Measurements from ENCODE around the gene RAB4A.
A peak's percentile ranks its signal among the peaks of the same experiment; 100 is the strongest.

The RAB4A gene, protein sequence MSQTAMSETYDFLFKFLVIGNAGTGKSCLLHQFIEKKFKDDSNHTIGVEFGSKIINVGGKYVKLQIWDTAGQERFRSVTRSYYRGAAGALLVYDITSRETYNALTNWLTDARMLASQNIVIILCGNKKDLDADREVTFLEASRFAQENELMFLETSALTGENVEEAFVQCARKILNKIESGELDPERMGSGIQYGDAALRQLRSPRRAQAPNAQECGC

DNA sequence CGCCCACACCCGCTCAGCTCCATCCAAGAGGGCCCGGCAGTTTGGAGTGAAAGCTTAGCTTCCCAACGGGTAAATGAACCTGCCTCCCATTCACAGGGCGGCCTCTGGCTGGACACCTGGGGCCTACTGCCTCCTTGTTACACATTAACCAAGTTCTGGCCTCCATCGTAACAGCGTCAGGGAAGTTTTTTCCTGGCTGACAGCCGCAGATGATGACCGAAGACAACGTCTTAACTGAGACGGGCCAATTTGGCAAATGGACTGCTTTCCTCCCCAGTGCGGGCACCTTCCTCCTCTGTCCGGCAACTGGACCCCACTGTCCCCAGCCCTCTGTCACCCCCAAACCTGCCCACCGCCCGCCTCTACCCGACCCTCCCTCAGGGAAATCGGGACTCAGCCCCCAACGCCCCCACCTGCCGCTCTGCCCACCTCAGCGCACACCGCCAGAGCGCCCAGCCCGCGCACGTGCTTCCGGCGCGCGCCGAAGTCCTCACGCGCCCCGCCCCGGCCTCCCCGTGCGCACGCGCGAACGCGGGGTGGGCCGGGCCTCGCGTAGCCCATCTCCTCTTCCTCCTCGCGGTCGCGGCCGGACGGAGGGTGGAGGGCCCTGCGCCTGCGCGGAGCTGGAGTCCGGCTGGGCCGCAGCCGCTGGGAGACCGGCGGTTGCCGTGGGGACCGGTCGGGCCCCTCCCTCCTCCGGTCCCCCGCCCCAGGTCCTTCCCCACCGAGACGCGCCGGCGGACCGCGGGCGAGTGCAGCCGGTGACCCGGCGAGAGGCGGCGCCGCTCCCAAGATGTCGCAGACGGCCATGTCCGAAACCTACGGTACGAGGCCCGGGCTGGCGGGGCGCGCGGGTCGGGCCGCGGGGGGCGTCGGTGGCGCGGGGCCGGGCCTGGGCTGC lies at the start of gene RAB4A:
Gene RAB4A, plus strand, starts transcription at position 565 of the 901 bp plus-strand sequence. Its CDS starts 229 bp downstream, at position 794.
- no peak for DNase-seq (ENCODE audit: low read depth, low spot score)

DNA sequence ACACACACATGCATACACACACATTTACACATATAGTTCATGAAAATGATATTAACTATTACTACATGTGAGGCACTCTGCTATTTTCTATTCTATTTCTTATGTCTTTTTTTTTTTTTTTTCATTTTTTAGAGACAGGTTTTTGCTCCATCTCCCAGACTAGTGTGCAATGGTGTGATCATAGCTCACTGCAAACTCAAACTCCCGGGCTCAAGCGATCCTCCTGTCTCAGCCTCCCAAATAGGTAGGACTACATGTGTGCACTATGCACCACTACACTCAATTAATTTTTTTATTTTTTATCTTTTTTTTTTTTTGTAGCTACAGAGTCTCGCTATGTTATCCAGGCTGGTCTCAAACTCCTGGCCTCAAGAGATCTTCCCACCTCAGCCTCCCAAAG lies 48.8 kb upstream of the RAB4A start:
- no peak for DNase-seq (ENCODE audit: low read depth, low spot score)

DNA sequence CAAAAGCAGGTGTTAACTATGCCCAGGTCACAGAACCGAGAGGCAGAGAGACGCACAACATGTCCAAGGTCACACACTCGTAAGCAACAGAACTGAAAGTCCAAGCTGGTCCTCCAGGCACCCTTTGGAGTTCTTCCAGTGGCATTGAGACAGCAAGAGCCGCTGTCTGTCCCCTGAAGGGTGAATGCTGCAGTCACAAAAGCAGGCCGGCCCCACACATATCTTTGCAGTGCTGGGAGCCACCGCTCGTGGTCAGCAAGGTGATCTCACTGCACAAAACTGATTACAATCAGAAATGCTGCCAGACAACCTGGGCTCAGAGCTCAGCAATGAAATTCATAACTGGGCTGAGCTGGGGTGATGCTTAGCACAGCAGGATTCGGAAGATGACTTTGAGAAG lies 47.4 kb upstream of the RAB4A start:
- DNase-seq (ENCODE audit: low read depth, low spot score) = no peak

DNA sequence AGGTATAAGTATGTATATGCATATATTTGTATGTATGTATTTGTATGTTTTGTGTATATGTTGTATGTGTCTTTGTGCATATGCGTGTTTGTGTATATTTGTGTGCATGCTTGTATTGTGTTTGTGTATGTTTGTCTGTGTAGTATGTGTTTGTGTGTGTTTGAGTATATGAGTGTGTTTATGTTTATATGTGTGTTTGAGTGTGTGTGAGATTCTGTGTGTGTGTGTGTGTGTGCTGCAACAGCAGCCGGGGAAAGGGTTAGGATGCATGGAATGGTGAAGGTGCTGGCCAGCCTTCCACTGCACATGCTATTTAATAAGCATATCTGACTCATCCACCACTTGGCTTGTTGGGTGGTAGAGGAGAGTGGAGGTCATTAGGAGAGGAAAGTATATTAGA lies 46.6 kb upstream of the RAB4A start:
- DNase-seq (ENCODE audit: low read depth, low spot score) = no peak

DNA sequence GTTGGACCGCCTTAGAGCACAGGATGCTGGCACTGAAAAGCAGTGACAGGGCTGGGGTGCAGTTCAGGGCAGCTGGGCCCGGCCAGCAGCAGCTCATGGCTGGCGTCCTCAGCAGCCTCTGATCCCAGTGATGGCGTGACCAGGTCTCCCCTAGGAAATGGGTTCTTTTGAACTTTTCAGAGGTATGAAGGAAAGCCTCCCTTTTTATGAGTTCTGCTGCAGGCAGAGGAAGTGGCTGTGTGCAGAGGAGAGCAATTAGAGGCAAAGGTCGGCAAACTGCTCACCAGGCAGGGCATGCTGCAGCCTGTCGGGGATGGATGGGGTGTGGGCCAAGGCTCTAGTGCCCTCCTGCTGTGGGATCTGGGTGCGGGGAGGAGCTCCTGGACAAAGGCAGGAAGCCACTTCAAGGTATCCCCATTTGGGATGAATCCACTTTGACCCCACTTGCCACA lies 45.6 kb upstream of the RAB4A start:
- DNase-seq (ENCODE audit: low read depth, low spot score) = no peak

DNA sequence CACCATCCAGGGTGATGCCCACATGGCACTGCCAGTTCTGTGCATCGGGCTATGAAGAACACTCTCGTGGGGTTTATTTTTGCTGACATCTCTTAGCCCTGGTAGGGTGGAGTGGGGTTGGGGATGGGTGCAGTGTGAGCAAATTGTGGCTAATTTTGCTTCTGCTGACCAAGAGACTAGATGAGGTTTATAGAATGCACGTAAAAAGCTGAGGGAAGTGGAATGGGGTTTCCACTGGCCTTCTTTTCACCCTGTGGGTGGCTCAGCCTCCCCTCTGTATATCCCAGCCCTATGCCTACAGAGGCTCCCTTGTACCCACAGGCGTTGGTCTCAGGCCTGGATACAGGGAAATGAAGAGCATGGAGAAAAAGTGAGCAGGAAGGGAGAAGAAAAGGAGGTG lies 44.1 kb upstream of the RAB4A start:
- DNase-seq (ENCODE audit: low read depth, low spot score) = no peak

DNA sequence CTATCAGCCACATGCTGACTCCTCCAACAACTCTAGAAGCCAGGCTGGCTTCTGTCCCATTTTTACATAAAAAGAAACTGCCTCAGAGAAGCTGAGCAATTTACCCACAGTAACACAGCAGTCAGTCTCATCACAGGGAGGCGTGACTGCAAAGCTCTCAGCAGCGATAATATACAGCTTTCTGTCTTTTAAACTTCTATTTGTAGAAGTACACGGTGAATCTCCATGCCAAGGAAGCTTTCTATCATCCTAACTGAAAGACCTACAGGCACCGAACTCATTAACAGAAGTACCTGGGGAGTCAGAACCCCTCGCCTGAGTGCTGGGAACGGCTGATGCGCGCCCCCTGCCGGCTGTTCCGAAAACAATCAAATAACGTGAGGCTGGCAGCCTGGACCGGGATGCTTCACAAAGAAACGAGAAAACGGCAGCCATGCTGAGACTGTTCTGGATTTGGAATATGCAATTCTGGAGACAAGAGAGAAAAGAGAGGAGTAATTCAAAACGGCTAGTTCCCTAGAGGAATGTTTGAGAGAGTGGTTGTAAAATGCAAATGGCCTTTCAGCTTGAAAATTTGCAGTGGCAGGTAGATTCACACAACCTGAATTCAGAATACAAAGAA lies 43.5 kb upstream of the RAB4A start:
- no peak for DNase-seq (ENCODE audit: low read depth, low spot score)

DNA sequence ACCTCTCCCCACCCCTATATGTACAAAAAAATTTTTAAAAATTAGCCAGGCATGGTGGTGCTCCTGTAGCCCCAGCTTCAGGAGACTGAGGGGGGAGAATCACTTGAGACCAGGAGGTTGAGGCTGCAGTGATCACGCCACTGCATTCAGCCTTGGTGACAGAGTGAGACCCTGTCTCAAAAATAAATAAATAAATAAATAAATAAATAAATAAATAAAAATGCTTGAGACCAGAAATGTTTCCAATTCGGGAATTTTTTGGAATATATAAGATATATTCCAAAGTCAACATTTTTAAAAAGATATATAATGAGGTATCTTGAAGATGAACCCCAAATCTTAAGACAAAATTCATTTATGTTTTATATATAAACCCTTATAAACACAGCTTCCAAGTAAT lies 42.4 kb upstream of the RAB4A start:
- no peak for DNase-seq (ENCODE audit: low read depth, low spot score)

DNA sequence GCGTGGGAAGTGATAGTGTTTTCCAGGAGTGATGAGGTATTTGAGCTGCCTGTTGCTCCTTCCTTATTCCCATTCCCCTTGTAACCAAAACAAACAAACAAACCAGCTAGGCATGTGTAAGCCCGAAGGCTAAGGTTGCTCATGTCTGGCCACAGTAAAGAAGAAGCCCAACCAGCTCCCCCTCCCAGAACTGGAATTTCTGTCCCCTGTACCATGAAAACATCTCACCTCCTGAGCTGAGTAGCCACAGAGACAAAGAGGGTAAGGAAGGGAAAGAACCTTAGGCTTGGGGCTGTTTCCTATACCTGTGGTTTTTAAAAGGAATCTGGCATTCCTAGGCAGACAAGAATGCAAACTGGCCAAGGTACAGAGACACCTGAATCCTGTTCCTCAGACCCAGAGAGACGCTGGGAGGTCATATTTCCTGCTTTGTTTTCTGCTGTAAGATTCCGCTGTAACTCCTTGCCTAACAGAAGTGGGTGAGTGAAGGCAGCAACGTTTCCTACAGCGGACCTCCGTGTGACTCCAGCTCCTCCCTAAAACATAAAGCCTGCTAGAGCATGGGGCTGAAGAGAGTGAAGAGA lies 41.7 kb upstream of the RAB4A start:
- peak; percentile 78 for DNase-seq (ENCODE audit: low read depth, low spot score)

DNA sequence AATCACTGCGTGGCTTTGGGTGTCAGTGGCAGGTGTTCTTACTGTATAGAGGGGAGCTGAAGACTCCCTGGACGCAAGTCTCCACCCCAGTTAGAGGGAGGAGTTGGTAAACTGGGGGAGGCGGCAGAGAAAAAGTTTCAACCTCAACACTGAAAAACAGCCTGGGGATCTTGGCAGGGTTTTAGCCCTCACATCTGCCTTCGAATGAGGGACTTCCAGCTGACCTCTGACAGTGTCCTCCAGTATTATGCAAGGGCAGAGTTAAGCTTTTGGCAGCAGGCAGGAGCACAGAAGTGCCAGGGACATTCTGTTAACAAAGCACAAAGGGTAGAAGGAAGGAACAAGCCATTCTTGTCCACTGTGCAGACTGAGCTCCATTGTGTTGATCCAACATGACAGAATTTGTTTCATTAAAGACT lies 41.2 kb upstream of the RAB4A start:
- no peak for DNase-seq (ENCODE audit: low read depth, low spot score)

DNA sequence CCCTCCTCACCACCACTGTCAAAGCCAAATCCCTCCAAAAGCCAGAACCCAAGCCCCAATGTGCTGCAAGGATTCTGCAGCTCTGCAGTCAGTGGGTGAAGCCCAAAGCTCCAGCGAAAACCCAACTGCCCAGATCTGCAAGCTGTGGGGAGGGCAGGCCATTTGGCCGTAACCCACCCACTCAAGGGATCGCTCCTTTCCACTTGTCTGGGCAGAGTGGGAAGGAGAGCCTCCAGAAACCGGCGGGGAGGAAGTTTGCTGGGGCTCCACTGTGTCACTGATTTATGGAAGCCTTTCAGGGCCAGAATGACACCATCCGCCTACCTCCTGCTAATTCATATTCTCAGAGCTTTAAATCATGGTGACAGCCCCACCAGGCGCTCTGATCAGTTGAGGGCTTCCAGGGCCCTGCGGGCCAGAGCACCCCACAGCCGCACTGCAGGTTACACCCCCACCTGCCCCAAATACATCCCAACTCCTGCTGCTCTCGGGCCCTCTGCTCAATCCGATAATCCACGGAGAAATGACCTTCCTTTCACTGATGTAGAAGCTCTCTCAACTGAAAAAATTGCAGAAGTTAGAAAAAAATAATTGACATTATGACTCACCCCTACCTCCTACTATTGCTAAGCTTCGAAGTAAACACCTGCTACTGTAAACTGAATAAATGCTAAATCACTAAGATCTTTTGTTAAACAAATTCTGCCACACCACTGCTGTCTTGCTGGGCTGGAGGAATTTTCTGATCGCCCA lies 40.6 kb upstream of the RAB4A start:
- no peak for DNase-seq (ENCODE audit: low read depth, low spot score)

DNA sequence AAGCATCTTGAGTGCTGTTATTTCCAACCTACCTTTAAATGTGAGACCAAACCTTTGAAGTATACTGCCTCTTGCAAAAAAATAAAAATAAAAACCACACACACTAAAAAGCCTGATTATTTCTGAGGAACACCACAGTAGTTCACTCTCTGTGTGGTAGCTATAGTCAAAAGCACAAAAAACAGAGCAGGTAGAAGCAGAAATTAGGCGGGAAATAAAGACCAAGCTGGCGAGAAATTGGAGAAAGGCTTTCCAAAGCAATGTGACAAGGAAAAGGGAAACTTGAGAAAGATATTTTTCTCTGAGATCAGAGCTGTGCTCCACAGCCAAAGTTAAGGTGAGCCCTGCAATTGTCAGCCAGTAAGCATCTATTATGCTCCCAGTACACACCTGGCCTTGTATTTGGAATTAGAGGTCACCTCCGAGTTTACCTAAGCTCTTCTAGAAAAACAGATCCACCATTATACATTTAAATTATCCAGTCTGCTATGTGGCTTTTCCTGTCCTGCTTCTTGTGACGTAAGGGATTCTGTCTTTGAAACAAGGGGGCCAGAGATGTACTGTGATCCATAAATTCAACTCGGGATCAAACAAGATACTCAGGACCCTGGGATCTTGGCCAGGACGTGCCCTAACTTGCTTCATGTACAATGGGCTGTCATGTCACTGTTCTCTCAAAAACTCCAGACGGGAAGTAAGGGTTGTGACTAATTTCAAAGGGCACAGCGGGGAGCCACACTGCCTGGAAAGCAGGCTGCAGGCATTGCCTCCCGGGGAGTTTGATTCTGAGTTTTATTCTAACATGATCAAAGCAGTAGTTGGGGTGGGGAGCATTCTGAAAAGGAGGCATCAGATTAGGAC lies 39.8 kb upstream of the RAB4A start:
- DNase-seq (ENCODE audit: low read depth, low spot score) = no peak

DNA sequence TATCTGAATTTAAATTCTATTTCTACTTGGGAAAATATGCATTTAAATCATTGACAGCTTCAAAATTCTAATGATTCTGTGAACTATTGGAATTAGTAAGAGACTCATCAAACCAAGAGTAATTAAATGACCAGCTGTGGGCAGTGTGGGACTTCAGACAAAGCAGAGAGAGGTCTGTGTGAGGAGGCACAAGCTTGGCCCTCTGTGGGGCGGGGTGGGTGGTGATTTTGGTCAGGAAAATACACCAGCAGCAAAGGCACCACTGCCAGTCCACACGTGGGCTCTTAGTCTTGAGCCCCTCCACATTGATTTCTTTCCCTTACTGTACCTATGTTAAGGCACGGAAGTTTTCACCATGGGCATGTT lies 39.2 kb upstream of the RAB4A start:
- DNase-seq (ENCODE audit: low read depth, low spot score) = no peak

DNA sequence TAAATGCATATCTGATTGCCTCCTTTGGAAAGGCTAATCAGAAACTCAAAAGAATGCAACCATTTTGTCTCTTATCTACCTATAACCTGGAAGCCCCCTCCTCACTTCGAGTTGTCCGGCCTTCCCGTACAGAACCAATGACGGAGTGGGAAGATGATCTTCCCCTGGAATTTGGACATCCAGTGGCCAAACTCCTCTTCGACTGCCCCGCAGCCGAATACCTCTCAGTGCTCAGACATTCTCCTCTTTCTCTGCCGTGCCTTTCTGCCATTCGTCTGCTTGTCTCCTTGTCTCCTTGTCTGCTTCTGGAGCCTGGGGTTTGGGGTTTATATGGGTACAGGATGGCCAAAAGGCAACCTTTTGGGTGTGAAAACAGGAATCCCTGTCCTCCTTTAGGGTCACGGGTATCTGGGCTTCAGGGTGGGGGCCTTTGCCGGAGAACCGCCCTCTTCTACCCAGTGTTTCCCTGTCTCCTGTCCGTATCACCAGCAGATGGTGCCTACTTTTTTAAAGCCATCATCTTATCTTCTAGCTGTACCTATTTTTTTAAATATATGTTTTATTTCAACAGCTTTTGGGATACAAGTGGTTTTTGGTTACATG lies 35.9 kb upstream of the RAB4A start:
- no peak for DNase-seq (ENCODE audit: low read depth, low spot score)

DNA sequence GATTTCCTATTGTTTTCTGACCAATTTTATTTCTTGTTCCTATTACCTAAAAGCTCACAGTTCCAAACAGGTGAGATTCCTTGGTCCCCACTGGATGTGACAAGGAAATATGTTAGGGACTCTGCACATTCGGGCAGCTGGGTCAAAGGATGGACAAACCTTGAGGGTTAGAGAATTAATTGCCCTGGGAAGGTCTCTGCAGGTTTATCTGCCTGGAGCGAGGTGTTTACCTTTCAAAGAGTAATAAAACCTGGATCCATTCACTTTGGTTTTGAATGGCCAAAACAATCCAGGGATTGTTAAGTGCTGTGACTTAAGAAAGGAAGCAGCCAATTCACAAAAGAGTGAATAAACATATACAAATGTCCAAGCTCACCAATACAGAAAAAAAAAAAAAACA lies 33.6 kb upstream of the RAB4A start:
- no peak for DNase-seq (ENCODE audit: low read depth, low spot score)

DNA sequence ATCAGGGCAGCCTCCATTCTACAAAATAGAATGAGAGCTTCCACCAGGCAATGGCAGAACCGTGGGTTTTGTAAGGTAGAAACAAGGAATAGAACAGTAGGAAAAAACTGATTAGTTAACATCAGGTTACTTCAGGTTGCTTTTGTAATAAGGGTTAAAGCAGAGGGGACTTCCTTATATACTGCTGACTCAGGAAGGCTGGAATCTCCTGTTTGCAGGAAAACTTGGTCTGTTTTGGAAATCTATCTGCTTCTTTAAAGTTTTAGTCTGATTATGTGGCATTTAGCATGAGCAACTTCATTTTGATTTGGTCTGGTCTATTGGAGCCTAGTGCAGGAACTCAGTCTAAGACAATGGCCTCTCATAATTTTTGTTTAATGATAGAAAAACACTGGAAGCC lies 32.7 kb upstream of the RAB4A start:
- DNase-seq (ENCODE audit: low read depth, low spot score) = no peak

DNA sequence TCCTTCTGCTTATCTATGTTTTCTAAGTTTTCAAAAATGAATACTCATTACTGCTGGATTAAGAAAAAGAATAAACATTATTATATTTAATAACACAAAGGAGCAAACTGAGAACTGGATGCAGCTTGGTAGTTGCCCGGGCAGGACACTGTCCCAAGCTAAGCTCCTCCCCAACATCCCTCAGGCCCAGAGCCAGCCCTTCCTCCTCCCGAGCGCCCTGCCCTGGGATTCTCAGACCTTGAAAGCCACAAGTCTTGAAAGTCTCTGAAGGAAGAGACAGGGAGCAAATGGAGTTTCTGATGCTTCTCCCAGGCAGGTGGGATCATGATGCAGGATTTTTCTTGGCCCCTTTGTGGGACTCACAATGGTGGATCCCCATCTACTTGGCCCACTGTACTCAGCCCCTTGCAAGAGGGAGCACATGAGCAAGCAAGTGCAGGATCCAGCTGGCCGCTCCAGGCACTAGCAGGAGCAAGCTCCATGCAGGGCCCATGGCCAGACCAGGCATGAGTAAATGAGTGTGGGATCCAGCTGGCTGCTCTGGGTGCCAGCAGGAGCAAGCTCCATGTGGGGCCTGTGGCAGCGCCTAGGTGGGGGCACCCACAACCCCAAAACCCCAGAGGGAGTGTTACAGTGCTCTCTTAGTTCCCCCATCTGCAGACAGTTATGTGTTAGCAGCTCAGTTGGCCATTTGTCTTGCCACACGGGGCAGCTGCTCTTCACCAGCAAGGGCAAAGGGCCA lies 32.1 kb upstream of the RAB4A start:
- no peak for DNase-seq (ENCODE audit: low read depth, low spot score)

DNA sequence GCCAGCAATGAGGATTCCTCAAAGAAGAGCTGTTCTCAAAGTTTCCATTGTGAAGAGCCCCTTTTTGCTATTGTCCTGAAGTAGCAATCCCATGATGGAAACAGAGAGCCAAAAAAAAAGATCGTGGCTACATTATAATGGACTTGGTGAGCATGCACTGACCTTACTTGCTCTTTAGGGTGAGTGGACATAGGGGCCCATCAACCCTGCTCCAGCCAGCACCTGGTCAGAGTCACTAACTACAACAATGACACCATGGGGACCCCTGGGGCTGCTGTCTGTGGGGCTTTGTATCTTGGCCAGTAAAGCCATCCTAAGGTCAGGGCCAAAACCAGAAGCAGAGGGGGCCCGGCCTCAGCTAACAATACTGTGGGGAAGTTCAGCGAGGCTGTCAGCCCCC lies 30.4 kb upstream of the RAB4A start:
- DNase-seq (ENCODE audit: low read depth, low spot score) = no peak

DNA sequence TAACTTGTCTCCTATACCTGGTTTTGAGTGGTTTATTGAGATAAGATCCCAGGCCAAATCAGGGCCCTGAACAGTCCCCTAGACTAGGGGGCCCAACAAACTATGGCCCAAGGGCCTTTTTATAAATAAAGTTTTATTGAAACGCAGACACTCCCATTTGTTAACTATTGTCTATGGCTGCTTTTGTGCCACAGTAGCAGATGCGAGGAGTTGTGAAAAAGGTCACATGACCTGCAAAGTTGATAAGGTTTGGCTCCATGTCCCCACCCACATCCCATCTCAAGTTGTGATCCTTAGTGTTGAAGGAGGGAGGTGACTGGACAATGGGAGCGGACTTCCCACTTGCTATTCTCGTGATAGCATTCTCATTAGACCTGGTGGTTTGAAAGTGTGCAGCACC lies 29.5 kb upstream of the RAB4A start:
- DNase-seq (ENCODE audit: low read depth, low spot score) = no peak

DNA sequence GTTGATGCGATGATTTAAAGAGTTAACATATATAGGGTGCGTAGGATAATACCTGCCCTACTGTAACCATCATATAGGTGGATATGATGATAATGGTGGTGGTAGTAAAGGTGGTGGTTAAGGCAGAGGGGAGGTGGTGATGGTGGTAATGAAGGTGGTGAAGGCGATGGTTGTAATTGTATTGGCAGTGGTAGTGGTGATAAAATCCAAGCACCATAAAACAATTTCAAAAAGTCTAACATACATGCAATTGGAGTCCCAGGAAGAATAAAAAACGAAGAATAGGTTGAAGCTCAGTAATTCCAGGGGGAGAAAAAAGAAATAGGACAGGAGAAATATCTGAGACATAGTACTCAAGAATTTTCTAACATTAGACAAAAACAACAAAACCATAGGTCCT lies 27.3 kb upstream of the RAB4A start:
- no peak for DNase-seq (ENCODE audit: low read depth, low spot score)

All from iPS DF 19.7 (cell line).